ENCODE results near the gene SETBP1. TPM values are rescaled to one million over a fixed set of nuclear protein-coding genes. Genes with fewer than 3 reads are reported as not detected.

Gene SETBP1
- total and polyA plus RNA-seq, 2 of the 8 experiments (the other 6 are each of a cell fraction or from before 2014, with no cell fraction given) = 2.0 to 6.5 TPM

DNA sequence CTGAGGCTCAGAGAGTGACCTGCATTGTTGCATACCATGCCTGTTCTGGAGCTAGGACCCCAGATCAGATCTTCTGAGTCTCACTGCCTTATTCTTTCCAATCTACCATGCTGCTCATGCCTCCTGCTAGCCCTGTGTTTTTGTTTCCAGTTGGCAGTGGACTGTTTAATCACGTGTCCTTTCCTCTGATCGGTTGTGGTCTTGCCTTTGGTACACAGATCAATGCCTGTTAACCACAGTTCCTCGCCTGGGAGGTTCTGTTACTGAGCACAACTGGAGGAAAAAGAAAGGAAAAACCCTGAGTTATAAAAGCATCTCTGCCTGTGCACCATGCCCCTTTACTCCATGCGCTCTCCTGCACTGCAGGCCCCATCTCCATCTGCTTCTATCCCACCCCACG, 329.1 kb downstream of the SETBP1 start:
- ChIA-PET CTCF (ENCODE audit: partially characterized antibody) (no interaction called here), POLR2A (ENCODE audit: partially characterized antibody) (no interaction called here)
- Histone ChIP-seq H3K79me1 (ENCODE audit: low read depth, low read length) (no peaks in the 10 kb centered on the region), H3K79me2 (ENCODE audit: control insufficient read depth in 1 of 2, insufficient read depth in 2 of 2, low read length in 2 of 2) (no peaks in the 10 kb centered on the region), H4K5ac (ENCODE audit: insufficient read length, low read depth, low read length) (no peak overlapping the region), H3K27ac (ENCODE audit: low read depth, low read length) (no peak overlapping the region), H3K27me3 (replicated peaks in 1 of 4; ENCODE audit: control insufficient read depth in 3 of 4, extremely low read depth in 1 of 4, insufficient read depth in 3 of 4, low read length in 3 of 4) (no peaks in the 10 kb centered on the region), H2AFZ (ENCODE audit: low read length) (no peak overlapping the region), H2BK15ac (ENCODE audit: low read length) (no peak overlapping the region; the same call in 1 of the 2 replicates), H3K9me3 (ENCODE audit: insufficient read depth in 2 of 2, low read depth in 1 of 2, low read length in 1 of 2) (no peaks in the 10 kb centered on the region), H3K18ac (ENCODE audit: extremely low read depth, low read length) (no peak overlapping the region), H3K36me3 (ENCODE audit: control insufficient read depth in 2 of 4, insufficient read depth in 4 of 4, low read length in 3 of 4) (no peaks in the 10 kb centered on the region), H3K9ac (replicated peaks in 1 of 4; ENCODE audit: extremely low read depth in 1 of 4, low read depth in 3 of 4, low read length in 3 of 4) (no peak overlapping the region), H4K91ac (replicated peaks; ENCODE audit: insufficient read length, low read length) (no peak overlapping the region), H3K23me2 (ENCODE audit: low read depth, low read length) (no peaks in the 10 kb centered on the region), H2BK12ac (ENCODE audit: low read depth, low read length) (no peak overlapping the region), H2BK5ac (ENCODE audit: low read depth, low read length) (0 out of 2 replicates have a peak overlapping the region, but pooled peaks have one; percentile 19), H4K20me1 (replicated peaks in 1 of 2; ENCODE audit: control insufficient read depth in 1 of 2, insufficient read depth in 2 of 2, low read length in 2 of 2) (no peaks in the 10 kb centered on the region), H3K23ac (ENCODE audit: insufficient read length) (no peak overlapping the region), H3K4ac (replicated peaks; ENCODE audit: insufficient read length, low read depth, low read length) (no peak overlapping the region), H3K4me2 (ENCODE audit: insufficient read depth in 1 of 2, low read depth in 2 of 2, low read length in 2 of 2) (no peak overlapping the region), H3K4me3 (ENCODE audit: extremely low read depth in 1 of 4, insufficient read depth in 2 of 4, low read depth in 3 of 4, low read length in 4 of 4) (no peak overlapping the region), H2BK20ac (ENCODE audit: low read length) (0 out of 2 replicates have a peak overlapping the region, but pooled peaks have one; percentile 25), H4K8ac (ENCODE audit: extremely low read depth, insufficient read depth, low read length) (no peak overlapping the region), H3K4me1 (replicated peaks in 1 of 4; ENCODE audit: control insufficient read depth in 3 of 4, insufficient read depth in 4 of 4, low read length in 3 of 4) (peaks cover 0 to 5% (median 3%) of the 10 kb centered on the region in 4 experiments; a peak in 3 of 7 replicates), H3K14ac (ENCODE audit: insufficient read length) (no peak overlapping the region), H3K56ac (replicated peaks; ENCODE audit: insufficient read length, low read depth, low read length) (no peak overlapping the region), H2BK120ac (replicated peaks; ENCODE audit: low read depth, low read length) (no peak overlapping the region), H2AK5ac (ENCODE audit: low read depth, low read length) (no peak overlapping the region)
- 88% methylated on average over 5 of the region's 5 CpGs; no CpG with 5 or more reads in 1 of the 2 experiments for WGBS, 2 experiments (ENCODE audit: extremely low coverage in 1 of 2, insufficient coverage in 1 of 2, insufficient read length in 1 of 2, insufficient replicate concordance in 2 of 2, low coverage in 1 of 2, low lambda C conversion rate in 2 of 2, missing lambda C conversion rate in 1 of 2)
- no peak for DNase-seq (ENCODE audit: low read depth in 1 of 2, low spot score in 2 of 2)
- no peak for FAIRE-seq
- TF ChIP-seq CBX8 (IDR thresholded peaks at IDR 0.05; ENCODE audit: borderline replicate concordance, low read depth, low read length) (no peak), NRF1 (IDR thresholded peaks at IDR 0.05; ENCODE audit: low read depth, low read length) (no peak), CTBP2 (IDR thresholded peaks at IDR 0.05; ENCODE audit: borderline replicate concordance, insufficient read depth, insufficient read length, low read length) (no peak), SIRT6 (IDR thresholded peaks at IDR 0.05; ENCODE audit: low read length) (no peak), SIX5 (IDR thresholded peaks at IDR 0.05; ENCODE audit: low read depth, low read length) (no peak), RXRA (IDR thresholded peaks at IDR 0.05; ENCODE audit: insufficient read depth, low read depth, low read length) (no peak), EZH2 (IDR thresholded peaks at IDR 0.05; ENCODE audit: low read depth, low read length, severe bottlenecking) (no peak), TAF1 (IDR thresholded peaks at IDR 0.05; ENCODE audit: low read depth, low read length) (no peak), RFX5 (IDR thresholded peaks at IDR 0.05; ENCODE audit: borderline replicate concordance, low read depth, low read length) (no peak), KDM5A (IDR thresholded peaks at IDR 0.05; ENCODE audit: low read length) (no peak), EGR1 (IDR thresholded peaks at IDR 0.05; ENCODE audit: borderline replicate concordance, low read depth, low read length) (no peak), TCF12 (IDR thresholded peaks at IDR 0.05; ENCODE audit: low read depth, low read length) (no peak), YY1 (IDR thresholded peaks at IDR 0.05; ENCODE audit: low read depth, low read length) (no peak), RNF2 (IDR thresholded peaks at IDR 0.05; ENCODE audit: borderline replicate concordance, low read depth, low read length, missing control alignments, poor library complexity, severe bottlenecking) (no peak), TEAD4 (IDR thresholded peaks at IDR 0.05; ENCODE audit: low read depth, low read length) (no peak)

Data from H1 (cell line).